CD4-positive, alpha-beta memory T cell (primary cell): ENCODE data around the gene STRN4. TPM values are rescaled to one million over a fixed set of nuclear protein-coding genes. Genes with fewer than 3 reads are reported as not detected.
"Not testable (repeated sequence)": the region's sequence is repeated elsewhere in the genome, so short reads cannot be mapped to it uniquely, and the experiment has no call there.

Source experiments
- CTCF ChIA-PET: fragments of 350-600 bp; sonication (Branson Sonifier 250); formaldehyde crosslinking; loops from one replicate; lab custom pipeline; 2021; ENCODE audit warnings: inconsistent platforms; ENCODE audit not compliant: partially characterized antibody; lab: Charles Lee
- POLR2A ChIA-PET: fragments of 350-600 bp; sonication (Branson Sonifier 250); formaldehyde crosslinking; loops from one replicate; lab custom pipeline; 2021; ENCODE audit not compliant: partially characterized antibody; lab: Charles Lee
- DNase-seq, 5 donors: peaks; one replicate each; pipeline versions ENCODE4 v3.0.0 to v3.0.0-alpha.2; 2020 to 2022; ENCODE audit warnings: mixed read lengths in 1 of 5
- H3K27ac ChIP-seq: one replicate; pipeline ENCODE4 v1.7.0; 2013; ENCODE audit warnings: low read depth, low read length
- H3K27me3 ChIP-seq: 2 replicates; pipeline ENCODE4 v1.7.0; 2013; ENCODE audit warnings: mild to moderate bottlenecking, low read length, moderate library complexity; ENCODE audit not compliant: insufficient read depth
- H3K36me3 ChIP-seq: 2 replicates; pipeline ENCODE4 v1.7.0; 2013; ENCODE audit warnings: mild to moderate bottlenecking, low read length, moderate library complexity; ENCODE audit not compliant: insufficient read depth
- H3K4me1 ChIP-seq: 2 replicates; pipeline ENCODE4 v1.7.0; 2013; ENCODE audit warnings: mild to moderate bottlenecking, low read length, moderate library complexity; ENCODE audit not compliant: insufficient read depth
- H3K4me3 ChIP-seq, 2 donors: one replicate each; pipeline ENCODE4 v1.7.0; 2013; ENCODE audit warnings: low read length in 2 of 2, mild to moderate bottlenecking in 1 of 2
- H3K9me3 ChIP-seq, 2 donors: one replicate each; pipeline ENCODE4 v1.7.0; 2013; ENCODE audit warnings: low read length in 2 of 2, control low read depth in 1 of 2; ENCODE audit not compliant: control insufficient read depth in 1 of 2
- H3K27ac Mint-ChIP-seq, 7 donors: one replicate each; pipeline ENCODE4 v1.8.0; 2020 to 2021; ENCODE audit warnings: mixed read lengths in 7 of 7, mild to moderate bottlenecking in 6 of 7, inconsistent platforms in 3 of 7, moderate library complexity in 3 of 7
- H3K27me3 Mint-ChIP-seq, 2 donors: one replicate each; pipeline ENCODE4 v1.8.0; 2020 to 2021; ENCODE audit warnings: mixed read lengths in 2 of 2
- H3K36me3 Mint-ChIP-seq, 2 donors: one replicate each; pipeline ENCODE4 v1.8.0; 2020 to 2021; ENCODE audit warnings: mixed read lengths in 2 of 2, inconsistent platforms in 1 of 2, mild to moderate bottlenecking in 1 of 2
- H3K4me1 Mint-ChIP-seq, 4 donors: one replicate each; pipeline ENCODE4 v1.8.0; 2020 to 2021; ENCODE audit warnings: mixed read lengths in 4 of 4, mild to moderate bottlenecking in 1 of 4
- H3K4me3 Mint-ChIP-seq, 8 donors: one replicate each; pipeline ENCODE4 v1.8.0; 2020 to 2021; ENCODE audit warnings: mixed read lengths in 8 of 8, mild to moderate bottlenecking in 7 of 8, moderate library complexity in 6 of 8, inconsistent platforms in 3 of 8
- H3K9me3 Mint-ChIP-seq, 8 donors: one replicate each; pipeline ENCODE4 v1.8.0; 2020 to 2021; ENCODE audit warnings: mixed read lengths in 8 of 8, mild to moderate bottlenecking in 5 of 8, inconsistent platforms in 3 of 8, moderate library complexity in 1 of 8
- intact Hi-C: fragments of 100-400 bp; cut with micrococcal nuclease; formaldehyde crosslinking; loops from one replicate; pipeline ENCODE4 v1.15.1; 2023
- polyA plus RNA-seq, 2 donors: library from polyadenylated mRNA; unstranded; fragments of 300-500 nt; fragmentation: Illumina TruSeq; gene quantifications; one replicate each; pipeline ENCODE4 v1.2.3, GENCODE V29; 2021
- total RNA-seq, 2 experiments: library from RNA; stranded (reverse); gene quantifications; one replicate each; pipeline ENCODE4 v1.2.3, GENCODE V29; 2021

The STRN4 gene
- total and polyA plus RNA-seq, 4 experiments from 2014 or later = 13.9 to 88.8 (median 52.1) TPM

GRCh38 chr19:46712768-46713338 lies 33.4 kb downstream of the STRN4 start:
- POLR2A ChIA-PET = interaction anchor here (1.2 to 10.8 kb wide), 8 partner anchors 8 to 213 kb away, joined by 3 to 72 read pairs (median 10); no protein-coding TSS in a partner anchor

GRCh38 chr19:46710687-46711086 lies 35.6 kb downstream of the STRN4 start:
- ChIA-PET CTCF (interaction anchor here (0.8 to 3.2 kb wide), 2 partner anchors 18 to 130 kb away, joined by 4 to 33 read pairs; no protein-coding TSS in a partner anchor), POLR2A (interaction anchor here (10.8 kb wide), 1 partner anchor 19 kb away, joined by 72 read pairs; no protein-coding TSS in a partner anchor)
- H3K4me1 Mint-ChIP-seq = peaks cover 9 to 39% (median 21%) of the 10 kb centered on the region in 4 donors
- intact Hi-C loops = no loop called here
- peak overlapping the region in 3 of 7 donors; percentile 38 to 81 (median 50) for H3K27ac Mint-ChIP-seq
- Histone ChIP-seq H3K4me3 (no peak overlapping the region), H3K36me3 (peaks cover 40% of the 10 kb centered on the region), H3K4me1 (peaks cover 20% of the 10 kb centered on the region), H3K27me3 (no peaks in the 10 kb centered on the region), H3K27ac (no peak overlapping the region), H3K9me3 (no peaks in the 10 kb centered on the region)
- no peak for DNase-seq
- no peaks in the 10 kb centered on the region for H3K27me3 Mint-ChIP-seq
- H3K4me3 Mint-ChIP-seq = no peak overlapping the region
- H3K36me3 Mint-ChIP-seq = peaks cover 24 to 53% of the 10 kb centered on the region in 2 donors
- H3K9me3 Mint-ChIP-seq = no peaks in the 10 kb centered on the region

More at GRCh38 chr19:46712768-46713338, 33.4 kb downstream of the STRN4 start:
- H3K27me3 ChIP-seq, H3K9me3 Mint-ChIP-seq, H3K4me3 ChIP-seq, DNase-seq, H3K27me3 Mint-ChIP-seq, intact Hi-C loops, H3K9me3 ChIP-seq: not testable (repeated sequence)
- H3K36me3 ChIP-seq = peaks cover 31% of the 10 kb centered on the region
- H3K4me1 ChIP-seq = peaks cover 24% of the 10 kb centered on the region
- H3K4me3 Mint-ChIP-seq = peak overlapping the region in 7 of 8 donors; percentile 64 to 98 (median 94)
- H3K27ac Mint-ChIP-seq = peak overlapping the region; percentile 3 to 99 (median 95)
- peaks cover 11 to 47% of the 10 kb centered on the region in 2 donors for H3K36me3 Mint-ChIP-seq
- peak overlapping the region; percentile 95 for H3K27ac ChIP-seq
- H3K4me1 Mint-ChIP-seq = peaks cover 11 to 40% (median 22%) of the 10 kb centered on the region in 4 donors
- CTCF ChIA-PET = interaction anchor here (0.9 to 4.7 kb wide), 3 partner anchors 9 to 101 kb away, joined by 4 to 57 read pairs (median 10); no protein-coding TSS in a partner anchor

GRCh38 chr19:46704379-46705076 lies 41.7 kb downstream of the STRN4 start:
- POLR2A ChIA-PET = interaction anchor here (0.6 to 5.2 kb wide), 8 partner anchors 7 to 224 kb away, joined by 3 to 57 read pairs (median 3); no protein-coding TSS in a partner anchor
- H3K27me3 Mint-ChIP-seq = no peaks in the 10 kb centered on the region
- H3K4me3 Mint-ChIP-seq = peak overlapping the region in 1 of 8 donors; percentile 45
- CTCF ChIA-PET = interaction anchor here (0.5 to 8.9 kb wide), 24 partner anchors 10 to 441 kb away, joined by 3 to 173 read pairs (median 6); partner anchors contain the start of gene FKRP
- Histone ChIP-seq H3K4me3 (no peak overlapping the region), H3K27ac (no peak overlapping the region), H3K9me3 (no peaks in the 10 kb centered on the region), H3K4me1 (peaks cover 14% of the 10 kb centered on the region), H3K27me3 (no peaks in the 10 kb centered on the region), H3K36me3 (peaks cover 72% of the 10 kb centered on the region)
- peak overlapping the region; percentile 10 to 92 (median 87) for H3K27ac Mint-ChIP-seq
- intact Hi-C loops = loop anchor here (1.0 kb wide), 4 partner anchors 13 to 49 kb away; partner anchors contain the start of gene PRKD2
- H3K9me3 Mint-ChIP-seq = no peaks in the 10 kb centered on the region
- peaks cover 36 to 69% of the 10 kb centered on the region in 2 donors for H3K36me3 Mint-ChIP-seq
- H3K4me1 Mint-ChIP-seq = peaks cover 6 to 18% (median 12%) of the 10 kb centered on the region in 4 donors
- peak; percentile 74 to 83 (median 79) for DNase-seq

GRCh38 chr19:46700704-46701103 lies 45.5 kb downstream of the STRN4 start:
- Mint-ChIP-seq H3K36me3 (peaks cover 51 to 70% of the 10 kb centered on the region in 2 donors), H3K9me3 (no peaks in the 10 kb centered on the region), H3K4me1 (peaks cover 6 to 13% (median 9%) of the 10 kb centered on the region in 4 donors), H3K4me3 (no peak overlapping the region), H3K27ac (peak overlapping the region in 2 of 7 donors; percentile 54 to 76), H3K27me3 (no peaks in the 10 kb centered on the region)
- CTCF ChIA-PET = interaction anchor here (1.7 kb wide), 1 partner anchor 53 kb away, joined by 4 read pairs; no protein-coding TSS in a partner anchor
- POLR2A ChIA-PET = no interaction called here
- Histone ChIP-seq H3K4me1 (peaks cover 14% of the 10 kb centered on the region), H3K27me3 (no peaks in the 10 kb centered on the region), H3K4me3 (no peak overlapping the region), H3K27ac (no peak overlapping the region), H3K36me3 (peaks cover 74% of the 10 kb centered on the region), H3K9me3 (no peaks in the 10 kb centered on the region)
- DNase-seq = no peak
- intact Hi-C loops = no loop called here

GRCh38 chr19:46698395-46699321 lies 47.6 kb downstream of the STRN4 start:
- no peak overlapping the region for H3K4me3 ChIP-seq
- no peaks in the 10 kb centered on the region for H3K9me3 ChIP-seq
- ChIA-PET CTCF (interaction anchor here (1.0 to 1.7 kb wide), 2 partner anchors 30 to 55 kb away, joined by 4 read pairs; no protein-coding TSS in a partner anchor), POLR2A (interaction anchor here (0.9 to 1.2 kb wide), 2 partner anchors 7 to 16 kb away, joined by 3 read pairs; no protein-coding TSS in a partner anchor)
- Mint-ChIP-seq H3K27me3 (no peaks in the 10 kb centered on the region), H3K36me3 (peaks cover 49 to 67% of the 10 kb centered on the region in 2 donors), H3K9me3 (no peaks in the 10 kb centered on the region), H3K4me1 (peaks cover 0 to 3% (median 0%) of the 10 kb centered on the region in 4 donors), H3K4me3 (no peak overlapping the region), H3K27ac (peak overlapping the region in 2 of 7 donors; percentile 60 to 88)
- H3K27ac ChIP-seq = no peak overlapping the region
- no peaks in the 10 kb centered on the region for H3K27me3 ChIP-seq
- DNase-seq = no peak
- intact Hi-C loops = no loop called here
- H3K4me1 ChIP-seq = no peaks in the 10 kb centered on the region
- H3K36me3 ChIP-seq = peaks cover 82% of the 10 kb centered on the region

GRCh38 chr19:46697204-46697960 lies 48.9 kb downstream of the STRN4 start:
- CTCF ChIA-PET = interaction anchor here (1.5 kb wide), 1 partner anchor 9 kb away, joined by 3 read pairs; no protein-coding TSS in a partner anchor
- H3K36me3 ChIP-seq = peaks cover 85% of the 10 kb centered on the region
- H3K36me3 Mint-ChIP-seq = peaks cover 60 to 73% of the 10 kb centered on the region in 2 donors

More at GRCh38 chr19:46697204-46697960, 48.9 kb downstream of the STRN4 start:
- H3K4me3 Mint-ChIP-seq = no peak overlapping the region
- Histone ChIP-seq H3K27ac (no peak overlapping the region), H3K4me3 (no peak overlapping the region), H3K9me3 (no peaks in the 10 kb centered on the region), H3K4me1 (no peaks in the 10 kb centered on the region), H3K27me3 (no peaks in the 10 kb centered on the region)
- intact Hi-C loops = no loop called here
- no peaks in the 10 kb centered on the region for H3K27me3 Mint-ChIP-seq
- DNase-seq = peak in 1 of 5 donors; percentile 9
- H3K4me1 Mint-ChIP-seq = peaks cover 0 to 3% (median 0%) of the 10 kb centered on the region in 4 donors
- POLR2A ChIA-PET = interaction anchor here (1.5 to 1.9 kb wide), 2 partner anchors 12 to 17 kb away, joined by 4 to 9 read pairs; no protein-coding TSS in a partner anchor
- no peaks in the 10 kb centered on the region for H3K9me3 Mint-ChIP-seq
- H3K27ac Mint-ChIP-seq = peak overlapping the region in 2 of 7 donors; percentile 22 to 32
